Pancreas (tissue), 10 donors: ENCODE results near the gene TLCD2. TPM values are rescaled to one million over a fixed set of nuclear protein-coding genes. Genes with fewer than 3 reads are reported as not detected.

ENCODE experiments used
- ATAC-seq, 4 donors: fragments of 200-7000 bp; cut with Tn5 transposase; one replicate each; pipeline versions ENCODE4 v1.8.0 to v1.9.1; 2020; ENCODE audit warnings: mild to moderate bottlenecking in 4 of 4, moderate library complexity in 4 of 4
- DNase-seq, 6 donors: peaks; one replicate each; pipeline ENCODE4 v3.0.0-alpha.2; 2020
- FAIRE-seq: peaks from 2 replicates; lab custom pipeline; 2012; peaks lifted over from hg19 to GRCh38; lab: Jason Lieb, UNC
- H3K27ac ChIP-seq, 4 donors: fragments of 200-600 bp; sonication (generic); 1 replicate in 3 of 4; 2 replicates in 1 of 4; pipeline versions ENCODE4 v1.5.0 to v1.8.0; 2020
- H3K27me3 ChIP-seq, 4 donors: fragments of 200-600 bp; one replicate each; pipeline ENCODE4 v1.8.0; 2021
- H3K36me3 ChIP-seq, 3 donors: fragments of 200-600 bp; sonication (generic) in 1 of 3; one replicate each; pipeline versions ENCODE4 v1.5.0 to v1.8.0; 2020 to 2021
- H3K4me1 ChIP-seq, 3 donors: fragments of 200-600 bp; one replicate each; pipeline ENCODE4 v1.8.0; 2021
- H3K4me3 ChIP-seq, 4 donors: fragments of 200-600 bp; sonication (generic) in 2 of 4; one replicate each; pipeline versions ENCODE4 v1.5.0 to v1.8.0; 2020 to 2021
- H3K9me3 ChIP-seq, 4 donors: fragments of 200-600 bp; one replicate each; pipeline ENCODE4 v1.8.0; 2021
- WGBS, 2 donors: extraction: QIAGEN DNeasy Blood & Tissue Kit; methylation state at CpG; one replicate each; pipeline ENCODE4 v1.1.7; 2013; 5-methylcytosine and 5-hydroxymethylcytosine counted together
- intact Hi-C, 3 donors: fragments of 100-400 bp; cut with DNase I; formaldehyde crosslinking; loops; one replicate each; pipeline versions ENCODE4 v1.11.1 to v1.14.2; 2022
- polyA plus RNA-seq, 2 donors: library from polyadenylated mRNA; stranded (reverse); fragments of 200-250 nt; gene quantifications; one replicate each; pipeline ENCODE4 v1.2.3, GENCODE V29; 2013
- total RNA-seq, 6 donors: library from RNA; stranded (reverse); fragmentation: NEBNext Ultra II Directional in 4 of 6; extraction: Animal tissue kit (Norgen Biotek cat#: 25700) in 4 of 6; gene quantifications; one replicate each; pipeline versions ENCODE4 v1.2.1 to v1.2.4, GENCODE V29; 2021 to 2023
- TF ChIP-seq, protein P1 (sequence below), 4 donors: fragments of 200-600 bp; sonication (generic) in 3 of 4; IDR thresholded peaks; one replicate each; pipeline versions ENCODE4 v1.5.0 to v1.8.0; 2021; ENCODE audit warnings: antibody characterized with exemption in 4 of 4
- donor health status: healthy with polysubstance abuse.
- donor health status: DM: no; HTN: no; CAD: no; lungs with moderate emphysema.
- donor health status: DM: no; HTN: no; CAD: no.
- donor health status: control.
- donor health status: control.
- donor health status: Bipolar disorder and iron deficiency.
- donor health status: DM: yes; HTN: yes; CAD: no.
- donor health status: DM: no; HTN: no; CAD: no.
- donor health status: DM: no; HTN: no; CAD: no.
- donor health status: DM: yes; HTN: yes; CAD: no.

The TLCD2 gene
- total and polyA plus RNA-seq, 8 donors, result 0.56 to 2.8 (median 1.4) TPM

DNA sequence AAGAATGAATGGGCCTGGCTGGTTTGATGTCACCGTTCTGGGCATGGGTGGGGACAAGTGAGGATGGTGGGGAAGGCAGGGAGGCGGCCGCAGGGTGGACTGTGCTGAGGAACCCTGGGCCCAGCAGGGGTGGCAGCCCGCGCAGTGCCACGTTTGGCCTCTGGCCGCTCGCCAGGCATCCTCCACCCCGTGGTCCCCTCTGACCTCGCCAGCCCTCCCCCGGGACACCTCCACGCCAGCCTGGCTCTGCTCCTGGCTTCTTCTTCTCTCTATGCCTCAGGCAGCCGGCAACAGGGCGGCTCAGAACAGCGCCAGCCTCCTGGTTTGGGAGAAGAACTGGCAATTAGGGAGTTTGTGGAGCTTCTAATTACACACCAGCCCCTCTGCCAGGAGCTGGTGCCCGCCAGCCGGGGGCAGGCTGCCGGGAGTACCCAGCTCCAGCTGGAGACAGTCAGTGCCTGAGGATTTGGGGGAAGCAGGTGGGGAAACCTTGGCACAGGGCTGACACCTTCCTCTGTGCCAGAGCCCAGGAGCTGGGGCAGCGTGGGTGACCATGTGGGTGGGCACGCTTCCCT is 45.2 kb upstream of the TLCD2 start:
- Histone ChIP-seq H3K27me3 (no peaks in the 10 kb centered on the region), H3K27ac (no peak overlapping the region), H3K36me3 (no peaks in the 10 kb centered on the region), H3K9me3 (no peaks in the 10 kb centered on the region), H3K4me3 (no peak overlapping the region), H3K4me1 (no peaks in the 10 kb centered on the region)
- FAIRE-seq (no peak), ATAC-seq (no peak), DNase-seq (peak in 1 of 6 donors; percentile 77)
- TF ChIP-seq, protein P1, sequence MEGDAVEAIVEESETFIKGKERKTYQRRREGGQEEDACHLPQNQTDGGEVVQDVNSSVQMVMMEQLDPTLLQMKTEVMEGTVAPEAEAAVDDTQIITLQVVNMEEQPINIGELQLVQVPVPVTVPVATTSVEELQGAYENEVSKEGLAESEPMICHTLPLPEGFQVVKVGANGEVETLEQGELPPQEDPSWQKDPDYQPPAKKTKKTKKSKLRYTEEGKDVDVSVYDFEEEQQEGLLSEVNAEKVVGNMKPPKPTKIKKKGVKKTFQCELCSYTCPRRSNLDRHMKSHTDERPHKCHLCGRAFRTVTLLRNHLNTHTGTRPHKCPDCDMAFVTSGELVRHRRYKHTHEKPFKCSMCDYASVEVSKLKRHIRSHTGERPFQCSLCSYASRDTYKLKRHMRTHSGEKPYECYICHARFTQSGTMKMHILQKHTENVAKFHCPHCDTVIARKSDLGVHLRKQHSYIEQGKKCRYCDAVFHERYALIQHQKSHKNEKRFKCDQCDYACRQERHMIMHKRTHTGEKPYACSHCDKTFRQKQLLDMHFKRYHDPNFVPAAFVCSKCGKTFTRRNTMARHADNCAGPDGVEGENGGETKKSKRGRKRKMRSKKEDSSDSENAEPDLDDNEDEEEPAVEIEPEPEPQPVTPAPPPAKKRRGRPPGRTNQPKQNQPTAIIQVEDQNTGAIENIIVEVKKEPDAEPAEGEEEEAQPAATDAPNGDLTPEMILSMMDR (IDR thresholded peaks at IDR 0.05), result no peak
- intact Hi-C loops, result no loop called here
- WGBS, 2 donors, result 75 to 76% methylated on average over 20 of the region's 20 CpGs

DNA sequence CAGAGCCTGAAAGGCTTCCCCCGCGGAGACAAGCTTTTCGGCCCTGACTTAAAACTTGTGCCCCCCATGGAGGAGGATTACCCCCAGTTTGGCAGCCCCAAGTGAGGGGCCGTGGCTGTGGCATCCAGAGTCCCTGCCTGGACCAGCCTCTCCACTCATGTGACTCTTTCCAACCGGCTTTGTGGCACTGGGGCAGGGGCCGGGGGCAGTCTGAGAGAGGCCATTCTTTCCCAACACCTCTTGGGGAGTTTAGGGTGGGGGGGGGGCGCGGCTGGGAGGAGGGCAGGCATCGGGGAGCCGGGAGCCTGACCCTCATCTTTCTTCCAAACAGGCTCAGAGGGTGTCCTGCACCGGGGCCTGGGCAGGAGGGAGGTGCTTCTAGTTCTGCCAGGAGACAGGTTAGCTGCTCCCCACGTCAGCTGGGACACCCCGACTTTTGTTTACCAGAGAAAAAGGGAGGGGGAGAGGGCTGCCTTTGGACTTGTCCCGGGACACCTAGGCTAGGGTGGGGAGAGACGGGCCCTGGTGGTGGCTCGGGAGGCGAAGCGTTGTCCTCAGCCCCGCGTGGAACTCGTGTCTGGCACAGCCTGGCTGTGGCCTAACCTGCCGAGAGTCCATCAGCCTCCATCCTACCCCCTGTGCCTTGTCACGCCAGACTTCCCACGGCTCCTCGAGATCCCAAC is 44.4 kb upstream of the TLCD2 start:
- ATAC-seq (no peak), FAIRE-seq (no peak), DNase-seq (no peak)
- Histone ChIP-seq H3K27me3 (no peaks in the 10 kb centered on the region), H3K4me1 (no peaks in the 10 kb centered on the region), H3K36me3 (no peaks in the 10 kb centered on the region), H3K9me3 (no peaks in the 10 kb centered on the region), H3K27ac (no peak overlapping the region), H3K4me3 (no peak overlapping the region)
- TF ChIP-seq, protein P1 (IDR thresholded peaks at IDR 0.05), result no peak
- whole genome bisulfite sequencing, 2 donors, result 66 to 67% methylated on average over 24 to 25 of the region's 25 CpGs
- intact Hi-C loops, result no loop called here

DNA sequence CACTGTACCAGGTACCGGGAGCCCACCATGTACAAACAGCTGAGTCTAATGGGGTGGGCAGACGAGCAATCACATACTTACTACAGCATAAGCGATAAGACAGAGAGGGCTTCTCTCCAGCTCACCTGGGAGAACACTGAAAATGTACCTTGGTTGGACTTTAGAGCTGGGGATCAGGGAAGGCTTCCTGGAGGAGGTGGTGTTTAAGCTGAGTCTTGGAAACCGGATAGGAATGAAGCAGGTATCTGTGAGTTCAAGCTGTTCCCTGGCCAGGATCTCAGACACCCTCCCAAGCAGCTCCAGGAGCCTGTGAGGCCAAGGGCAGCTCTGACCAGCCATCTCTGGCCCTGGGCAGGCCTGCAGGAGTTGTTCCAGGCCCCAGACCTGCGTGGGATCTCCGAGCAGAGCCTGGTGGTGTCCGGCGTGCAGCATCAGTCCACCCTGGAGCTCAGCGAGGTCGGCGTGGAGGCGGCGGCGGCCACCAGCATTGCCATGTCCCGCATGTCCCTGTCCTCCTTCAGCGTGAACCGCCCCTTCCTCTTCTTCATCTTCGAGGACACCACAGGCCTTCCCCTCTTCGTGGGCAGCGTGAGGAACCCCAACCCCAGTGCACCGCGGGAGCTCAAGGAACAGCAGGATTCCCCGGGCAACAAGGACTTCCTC is 43.7 kb upstream of the TLCD2 start:
- Histone ChIP-seq H3K27me3 (no peaks in the 10 kb centered on the region), H3K4me1 (no peaks in the 10 kb centered on the region), H3K36me3 (no peaks in the 10 kb centered on the region), H3K9me3 (no peaks in the 10 kb centered on the region), H3K27ac (no peak overlapping the region), H3K4me3 (no peak overlapping the region)
- ATAC-seq (no peak), FAIRE-seq (no peak), DNase-seq (no peak)
- intact Hi-C loops, result no loop called here
- TF ChIP-seq, protein P1 (IDR thresholded peaks at IDR 0.05), result no peak
- 82% methylated on average over 23 of the region's 23 CpGs for WGBS, 2 donors

DNA sequence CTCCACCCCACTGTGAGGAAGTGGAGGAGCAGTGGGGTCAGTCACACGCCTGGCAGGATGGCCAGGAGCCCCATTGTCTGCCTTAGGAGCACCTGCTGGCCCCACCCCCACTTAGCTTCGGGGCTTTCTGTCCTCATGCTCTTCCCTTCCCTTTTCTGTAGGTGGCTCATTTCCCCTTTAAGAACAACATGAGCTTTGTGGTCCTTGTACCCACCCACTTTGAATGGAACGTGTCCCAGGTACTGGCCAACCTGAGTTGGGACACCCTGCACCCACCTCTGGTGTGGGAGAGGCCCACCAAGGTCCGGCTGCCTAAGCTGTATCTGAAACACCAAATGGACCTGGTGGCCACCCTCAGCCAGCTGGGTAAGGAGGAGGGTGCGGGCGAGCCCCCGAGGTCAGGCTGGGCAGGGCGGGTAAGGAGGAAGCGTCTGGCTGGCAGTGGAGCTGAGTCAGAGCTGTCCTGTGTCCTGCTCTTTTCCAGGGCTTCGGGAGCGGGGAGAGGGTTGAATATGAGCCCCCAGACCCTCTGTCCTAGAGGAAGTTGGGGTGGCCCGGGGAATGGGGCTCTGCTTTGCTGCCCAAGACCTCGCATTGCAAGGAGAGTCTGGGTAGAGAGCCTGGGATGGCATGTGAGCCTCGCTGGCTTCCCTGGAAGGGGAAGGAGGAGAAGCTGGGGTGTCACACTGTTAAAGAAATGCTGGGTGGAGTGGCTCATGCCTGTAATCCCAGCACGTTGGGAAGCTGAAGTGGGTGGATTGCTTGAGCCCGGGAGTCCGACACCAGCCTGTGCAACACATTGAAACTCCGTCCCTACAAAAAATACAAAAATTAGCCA is 42.5 kb upstream of the TLCD2 start:
- intact Hi-C loops, result no loop called here
- H3K9me3 ChIP-seq, result no peaks in the 10 kb centered on the region
- TF ChIP-seq, protein P1 (IDR thresholded peaks at IDR 0.05), result no peak
- 30 to 33% methylated on average over 18 of the region's 18 CpGs for WGBS, 2 donors
- ATAC-seq, result peak; percentile 62 to 83 (median 79)
- H3K27ac ChIP-seq, result peak overlapping the region in 1 of 4 donors; percentile 63
- no peaks in the 10 kb centered on the region for H3K27me3 ChIP-seq
- no peaks in the 10 kb centered on the region for H3K4me1 ChIP-seq
- FAIRE-seq, result no peak
- H3K4me3 ChIP-seq, result peak overlapping the region in 1 of 4 donors; percentile 14
- no peaks in the 10 kb centered on the region for H3K36me3 ChIP-seq
- peak in 4 of 6 donors; percentile 50 to 71 (median 65) for DNase-seq
